HepG2 (cell line): ENCODE data around the gene TNFRSF9. TPM values are rescaled to one million over a fixed set of nuclear protein-coding genes. Genes with fewer than 3 reads are reported as not detected.
A peak's percentile ranks its signal among the peaks of the same experiment; 100 is the strongest.

Experiments used
- CBX2 ChIP-seq, 2 experiments: fragments of 200-600 bp in 1 of 2; sonication (generic); formaldehyde crosslinking in 1 of 2; IDR thresholded peaks; 2 replicates each; pipeline versions ENCODE4 v1.7.0 to v1.8.1; 2018 to 2022; ENCODE audit warnings: low read depth in 2 of 2, low read length in 1 of 2, mild to moderate bottlenecking in 1 of 2, missing genetic modification reagents in 1 of 2
- GABPB1 ChIP-seq: IDR thresholded peaks from 2 replicates; pipeline ENCODE4 v1.6.1; 2016; ENCODE audit warnings: mild to moderate bottlenecking, missing genetic modification reagents, moderate library complexity, missing compliant biosample characterization
- KDM1A ChIP-seq: IDR thresholded peaks from 2 replicates; pipeline ENCODE4 v1.6.1; 2016; ENCODE audit warnings: missing compliant biosample characterization
- MTF2 ChIP-seq: sonication (generic); formaldehyde crosslinking; IDR thresholded peaks from 2 replicates; pipeline ENCODE4 v1.5.0; 2020; ENCODE audit warnings: missing genetic modification reagents, borderline replicate concordance
- SALL1 ChIP-seq: sonication (generic); formaldehyde crosslinking; IDR thresholded peaks from 2 replicates; pipeline ENCODE4 v1.8.0; 2022; ENCODE audit warnings: mild to moderate bottlenecking, missing genetic modification reagents
- SIN3B ChIP-seq: fragments of 150-350 bp; IDR thresholded peaks from 2 replicates; pipeline ENCODE4 v1.6.1; 2014; ENCODE audit warnings: low read length
- TRIM24 ChIP-seq: sonication (generic); formaldehyde crosslinking; IDR thresholded peaks from 2 replicates; pipeline ENCODE4 v1.8.0; 2022; ENCODE audit warnings: mild to moderate bottlenecking, missing genetic modification reagents
- ZNF235 ChIP-seq: sonication (generic); formaldehyde crosslinking; IDR thresholded peaks from 2 replicates; pipeline ENCODE4 v1.8.1; 2023; ENCODE audit warnings: mild to moderate bottlenecking, missing genetic modification reagents, borderline replicate concordance
- ZNF251 ChIP-seq: sonication (generic); formaldehyde crosslinking; IDR thresholded peaks from 2 replicates; pipeline ENCODE4 v1.9.0; 2021; ENCODE audit warnings: mild to moderate bottlenecking, missing genetic modification reagents
- ZNF570 ChIP-seq: sonication (generic); formaldehyde crosslinking; IDR thresholded peaks from 2 replicates; pipeline ENCODE4 v1.4.0; 2020; ENCODE audit warnings: mild to moderate bottlenecking, missing genetic modification reagents, borderline replicate concordance
- ZNF775 ChIP-seq: sonication (generic); formaldehyde crosslinking; IDR thresholded peaks from 2 replicates; pipeline ENCODE4 v1.4.0; 2020; ENCODE audit warnings: missing genetic modification reagents, mild to moderate bottlenecking, moderate library complexity, borderline replicate concordance
- ZNF776 ChIP-seq: sonication (generic); formaldehyde crosslinking; IDR thresholded peaks from 2 replicates; pipeline ENCODE4 v1.4.0; 2020; ENCODE audit warnings: mild to moderate bottlenecking, missing genetic modification reagents
- polyA plus RNA-seq, 8 experiments: library from polyadenylated mRNA; depleted of rRNA in 3 of 8; stranded (reverse) in 7 of 8; unstranded in 1 of 8; fragments of >200 nt; fragmentation: Illumina TruSeq in 4 of 8; extraction: Trizol in 4 of 8; gene quantifications; 2 replicates each; pipeline versions ENCODE4 v1.2.1 to v1.2.3, GENCODE V29; 2011 to 2016; ENCODE audit warnings: low read depth in 4 of 8, missing spikeins in 1 of 8, mixed read lengths in 1 of 8; ENCODE audit not compliant: insufficient read depth in 1 of 8
- total RNA-seq, 5 experiments: library from RNA; depleted of rRNA; stranded (reverse); fragments of >200 nt; fragmentation: Illumina TruSeq; extraction: Trizol; gene quantifications; 2 replicates each; pipeline ENCODE4 v1.2.3, GENCODE V29; 2016; ENCODE audit warnings: low read depth in 1 of 5
- TF ChIP-seq, protein P1 (sequence below): sonication (generic); formaldehyde crosslinking; IDR thresholded peaks from 2 replicates; pipeline ENCODE4 v1.9.0; 2021; ENCODE audit warnings: missing genetic modification reagents, borderline replicate concordance
- TF ChIP-seq, protein P2 (sequence below): sonication (generic); formaldehyde crosslinking; conservative IDR thresholded peaks from 2 replicates; pipeline ENCODE4 v1.8.0; 2022; ENCODE audit warnings: missing genetic modification reagents
- TF ChIP-seq, protein P3 (sequence below): sonication (generic); formaldehyde crosslinking; IDR thresholded peaks from 2 replicates; pipeline ENCODE4 v1.5.0; 2020; ENCODE audit warnings: mild to moderate bottlenecking, missing genetic modification reagents, moderate library complexity
- TF ChIP-seq, protein P4 (sequence below): sonication (generic); formaldehyde crosslinking; IDR thresholded peaks from 2 replicates; pipeline ENCODE4 v1.5.1; 2020; ENCODE audit warnings: missing genetic modification reagents, mild to moderate bottlenecking, borderline replicate concordance
- TF ChIP-seq, protein P5 (sequence below): sonication (generic); formaldehyde crosslinking; IDR thresholded peaks from 2 replicates; pipeline ENCODE4 v1.4.0; 2020; ENCODE audit warnings: missing genetic modification reagents, borderline replicate concordance
- TF ChIP-seq, protein P6 (sequence below): IDR thresholded peaks from 2 replicates; pipeline ENCODE4 v1.6.1; 2016

TNFRSF9 gene
- total and polyA plus RNA-seq, 2 of the 13 experiments (the other 11 are each of a cell fraction or from before 2014, with no cell fraction given), result 0.07 TPM; not detected in 1

DNA sequence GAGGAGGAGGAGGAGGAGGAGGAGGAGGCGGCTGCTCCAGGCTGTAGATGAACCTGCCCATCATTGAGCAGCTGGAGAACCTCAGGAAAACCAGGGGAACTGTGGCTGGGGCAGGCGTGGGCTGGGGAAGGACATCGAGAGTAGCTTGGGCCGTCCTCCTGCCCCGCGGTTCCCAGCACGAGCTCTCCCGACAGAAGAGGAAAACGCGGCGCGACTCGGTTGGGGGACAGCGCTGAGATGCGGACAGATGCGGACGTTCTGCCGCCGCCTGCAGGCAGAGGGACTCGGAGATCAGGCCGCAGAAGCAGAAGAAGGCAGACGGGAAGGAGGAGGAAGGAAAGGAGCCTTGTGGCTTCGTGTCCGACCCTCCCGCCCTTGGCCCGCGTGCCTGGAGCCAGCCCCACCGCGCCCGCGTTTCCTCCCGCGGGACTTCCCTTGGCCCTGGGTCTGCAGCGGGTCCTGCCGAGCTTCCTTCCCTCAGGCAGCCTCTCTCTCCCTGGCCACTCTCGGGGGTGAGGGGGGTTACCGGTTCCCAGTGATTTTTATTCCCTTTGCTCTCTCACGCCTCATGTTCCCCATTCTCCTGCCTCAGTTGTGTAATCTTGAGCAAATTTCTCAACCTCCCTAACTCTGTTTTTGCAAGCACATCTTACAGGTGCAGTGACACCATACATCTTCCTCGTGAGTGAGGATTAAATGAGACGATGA lies 1.7 kb upstream of the TNFRSF9 start (continued):
- TF ChIP-seq, protein P1, sequence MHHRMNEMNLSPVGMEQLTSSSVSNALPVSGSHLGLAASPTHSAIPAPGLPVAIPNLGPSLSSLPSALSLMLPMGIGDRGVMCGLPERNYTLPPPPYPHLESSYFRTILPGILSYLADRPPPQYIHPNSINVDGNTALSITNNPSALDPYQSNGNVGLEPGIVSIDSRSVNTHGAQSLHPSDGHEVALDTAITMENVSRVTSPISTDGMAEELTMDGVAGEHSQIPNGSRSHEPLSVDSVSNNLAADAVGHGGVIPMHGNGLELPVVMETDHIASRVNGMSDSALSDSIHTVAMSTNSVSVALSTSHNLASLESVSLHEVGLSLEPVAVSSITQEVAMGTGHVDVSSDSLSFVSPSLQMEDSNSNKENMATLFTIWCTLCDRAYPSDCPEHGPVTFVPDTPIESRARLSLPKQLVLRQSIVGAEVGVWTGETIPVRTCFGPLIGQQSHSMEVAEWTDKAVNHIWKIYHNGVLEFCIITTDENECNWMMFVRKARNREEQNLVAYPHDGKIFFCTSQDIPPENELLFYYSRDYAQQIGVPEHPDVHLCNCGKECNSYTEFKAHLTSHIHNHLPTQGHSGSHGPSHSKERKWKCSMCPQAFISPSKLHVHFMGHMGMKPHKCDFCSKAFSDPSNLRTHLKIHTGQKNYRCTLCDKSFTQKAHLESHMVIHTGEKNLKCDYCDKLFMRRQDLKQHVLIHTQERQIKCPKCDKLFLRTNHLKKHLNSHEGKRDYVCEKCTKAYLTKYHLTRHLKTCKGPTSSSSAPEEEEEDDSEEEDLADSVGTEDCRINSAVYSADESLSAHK (CRISPR knock-in tag), result no peak
- TF ChIP-seq SALL1 (CRISPR knock-in tag) (0 out of 2 replicates have a peak, but pooled peaks have one; percentile 26), TRIM24 (CRISPR knock-in tag) (no peak), KDM1A (no peak), ZNF776 (CRISPR knock-in tag) (no peak), GABPB1 (CRISPR knock-in tag) (peak; percentile 14; the same call in 1 of the 2 replicates), CBX2 (IDR thresholded peaks at IDR 0.05; ENCODE audit: low read depth, low read length) (no peak), CBX2 (CRISPR knock-in tag; IDR thresholded peaks at IDR 0.05; ENCODE audit: low read depth) (no peak), SIN3B (no peak), MTF2 (0 out of 2 replicates have a peak, but pooled peaks have one; percentile 58), ZNF775 (CRISPR knock-in tag) (no peak), ZNF235 (CRISPR knock-in tag) (no peak), ZNF251 (CRISPR knock-in tag) (no peak), ZNF570 (CRISPR knock-in tag) (no peak)
- TF ChIP-seq, protein P2, sequence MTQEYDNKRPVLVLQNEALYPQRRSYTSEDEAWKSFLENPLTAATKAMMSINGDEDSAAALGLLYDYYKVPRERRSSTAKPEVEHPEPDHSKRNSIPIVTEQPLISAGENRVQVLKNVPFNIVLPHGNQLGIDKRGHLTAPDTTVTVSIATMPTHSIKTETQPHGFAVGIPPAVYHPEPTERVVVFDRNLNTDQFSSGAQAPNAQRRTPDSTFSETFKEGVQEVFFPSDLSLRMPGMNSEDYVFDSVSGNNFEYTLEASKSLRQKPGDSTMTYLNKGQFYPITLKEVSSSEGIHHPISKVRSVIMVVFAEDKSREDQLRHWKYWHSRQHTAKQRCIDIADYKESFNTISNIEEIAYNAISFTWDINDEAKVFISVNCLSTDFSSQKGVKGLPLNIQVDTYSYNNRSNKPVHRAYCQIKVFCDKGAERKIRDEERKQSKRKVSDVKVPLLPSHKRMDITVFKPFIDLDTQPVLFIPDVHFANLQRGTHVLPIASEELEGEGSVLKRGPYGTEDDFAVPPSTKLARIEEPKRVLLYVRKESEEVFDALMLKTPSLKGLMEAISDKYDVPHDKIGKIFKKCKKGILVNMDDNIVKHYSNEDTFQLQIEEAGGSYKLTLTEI (CRISPR knock-in tag), result no peak
- TF ChIP-seq, protein P3, sequence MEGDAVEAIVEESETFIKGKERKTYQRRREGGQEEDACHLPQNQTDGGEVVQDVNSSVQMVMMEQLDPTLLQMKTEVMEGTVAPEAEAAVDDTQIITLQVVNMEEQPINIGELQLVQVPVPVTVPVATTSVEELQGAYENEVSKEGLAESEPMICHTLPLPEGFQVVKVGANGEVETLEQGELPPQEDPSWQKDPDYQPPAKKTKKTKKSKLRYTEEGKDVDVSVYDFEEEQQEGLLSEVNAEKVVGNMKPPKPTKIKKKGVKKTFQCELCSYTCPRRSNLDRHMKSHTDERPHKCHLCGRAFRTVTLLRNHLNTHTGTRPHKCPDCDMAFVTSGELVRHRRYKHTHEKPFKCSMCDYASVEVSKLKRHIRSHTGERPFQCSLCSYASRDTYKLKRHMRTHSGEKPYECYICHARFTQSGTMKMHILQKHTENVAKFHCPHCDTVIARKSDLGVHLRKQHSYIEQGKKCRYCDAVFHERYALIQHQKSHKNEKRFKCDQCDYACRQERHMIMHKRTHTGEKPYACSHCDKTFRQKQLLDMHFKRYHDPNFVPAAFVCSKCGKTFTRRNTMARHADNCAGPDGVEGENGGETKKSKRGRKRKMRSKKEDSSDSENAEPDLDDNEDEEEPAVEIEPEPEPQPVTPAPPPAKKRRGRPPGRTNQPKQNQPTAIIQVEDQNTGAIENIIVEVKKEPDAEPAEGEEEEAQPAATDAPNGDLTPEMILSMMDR (CRISPR knock-in tag), result peak; percentile 48
- TF ChIP-seq, protein P4, sequence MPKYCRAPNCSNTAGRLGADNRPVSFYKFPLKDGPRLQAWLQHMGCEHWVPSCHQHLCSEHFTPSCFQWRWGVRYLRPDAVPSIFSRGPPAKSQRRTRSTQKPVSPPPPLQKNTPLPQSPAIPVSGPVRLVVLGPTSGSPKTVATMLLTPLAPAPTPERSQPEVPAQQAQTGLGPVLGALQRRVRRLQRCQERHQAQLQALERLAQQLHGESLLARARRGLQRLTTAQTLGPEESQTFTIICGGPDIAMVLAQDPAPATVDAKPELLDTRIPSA (CRISPR knock-in tag), result no peak
- TF ChIP-seq, protein P5, sequence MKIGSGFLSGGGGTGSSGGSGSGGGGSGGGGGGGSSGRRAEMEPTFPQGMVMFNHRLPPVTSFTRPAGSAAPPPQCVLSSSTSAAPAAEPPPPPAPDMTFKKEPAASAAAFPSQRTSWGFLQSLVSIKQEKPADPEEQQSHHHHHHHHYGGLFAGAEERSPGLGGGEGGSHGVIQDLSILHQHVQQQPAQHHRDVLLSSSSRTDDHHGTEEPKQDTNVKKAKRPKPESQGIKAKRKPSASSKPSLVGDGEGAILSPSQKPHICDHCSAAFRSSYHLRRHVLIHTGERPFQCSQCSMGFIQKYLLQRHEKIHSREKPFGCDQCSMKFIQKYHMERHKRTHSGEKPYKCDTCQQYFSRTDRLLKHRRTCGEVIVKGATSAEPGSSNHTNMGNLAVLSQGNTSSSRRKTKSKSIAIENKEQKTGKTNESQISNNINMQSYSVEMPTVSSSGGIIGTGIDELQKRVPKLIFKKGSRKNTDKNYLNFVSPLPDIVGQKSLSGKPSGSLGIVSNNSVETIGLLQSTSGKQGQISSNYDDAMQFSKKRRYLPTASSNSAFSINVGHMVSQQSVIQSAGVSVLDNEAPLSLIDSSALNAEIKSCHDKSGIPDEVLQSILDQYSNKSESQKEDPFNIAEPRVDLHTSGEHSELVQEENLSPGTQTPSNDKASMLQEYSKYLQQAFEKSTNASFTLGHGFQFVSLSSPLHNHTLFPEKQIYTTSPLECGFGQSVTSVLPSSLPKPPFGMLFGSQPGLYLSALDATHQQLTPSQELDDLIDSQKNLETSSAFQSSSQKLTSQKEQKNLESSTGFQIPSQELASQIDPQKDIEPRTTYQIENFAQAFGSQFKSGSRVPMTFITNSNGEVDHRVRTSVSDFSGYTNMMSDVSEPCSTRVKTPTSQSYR (CRISPR knock-in tag), result no peak
- TF ChIP-seq, protein P6, sequence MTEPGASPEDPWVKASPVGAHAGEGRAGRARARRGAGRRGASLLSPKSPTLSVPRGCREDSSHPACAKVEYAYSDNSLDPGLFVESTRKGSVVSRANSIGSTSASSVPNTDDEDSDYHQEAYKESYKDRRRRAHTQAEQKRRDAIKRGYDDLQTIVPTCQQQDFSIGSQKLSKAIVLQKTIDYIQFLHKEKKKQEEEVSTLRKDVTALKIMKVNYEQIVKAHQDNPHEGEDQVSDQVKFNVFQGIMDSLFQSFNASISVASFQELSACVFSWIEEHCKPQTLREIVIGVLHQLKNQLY (CRISPR knock-in tag), result no peak
